Muscle of arm (tissue), 12 donors: Measurements from ENCODE around the gene SMYD2. TPM values are rescaled to one million over a fixed set of nuclear protein-coding genes. Genes with fewer than 3 reads are reported as not detected.

Source experiments
- DNase-seq: peaks from one replicate; pipeline ENCODE4 v3.0.0-alpha.2; 2013
- polyA plus RNA-seq, 12 donors: library from polyadenylated mRNA; unstranded; fragments of 120-200 nt; gene quantifications; one replicate each; pipeline ENCODE4 v1.2.1, GENCODE V29; 2013; ENCODE audit not compliant: insufficient read length in 12 of 12

The SMYD2 gene
- polyA plus RNA-seq, 12 donors: 64.3 to 124 (median 84.2) TPM; not detected in 1

- DNase-seq: no peak
These were observed 16.1 kb downstream of the SMYD2 start for GRCh38 chr1:214296860-214297745.

GRCh38 chr1:214300149-214300780, 19.3 kb downstream of the SMYD2 start:
- no peak for DNase-seq

DNA sequence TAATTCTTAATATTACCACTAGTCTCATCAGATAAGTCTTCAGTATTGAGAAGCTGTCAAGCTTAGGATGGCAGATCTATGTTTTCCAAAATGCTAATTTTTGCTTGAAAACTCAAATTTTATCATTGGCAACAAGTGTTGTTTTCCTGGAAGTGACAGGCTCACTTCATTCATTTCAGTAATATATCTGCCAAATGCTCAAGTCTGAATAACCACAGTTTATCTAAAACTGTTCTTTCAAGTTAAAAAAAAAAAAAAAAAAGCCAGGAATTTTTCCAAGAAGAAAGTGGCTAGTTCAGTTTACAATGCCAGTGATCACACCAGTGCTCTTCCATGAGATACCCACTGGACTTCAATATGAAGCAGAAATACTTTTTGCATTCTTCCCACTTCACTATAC, 20.6 kb downstream of the SMYD2 start:
- no peak for DNase-seq

GRCh38 chr1:214303141-214303930, 22.4 kb downstream of the SMYD2 start:
- no peak for DNase-seq

GRCh38 chr1:214305164-214305751, 24.3 kb downstream of the SMYD2 start:
- no peak for DNase-seq

DNA sequence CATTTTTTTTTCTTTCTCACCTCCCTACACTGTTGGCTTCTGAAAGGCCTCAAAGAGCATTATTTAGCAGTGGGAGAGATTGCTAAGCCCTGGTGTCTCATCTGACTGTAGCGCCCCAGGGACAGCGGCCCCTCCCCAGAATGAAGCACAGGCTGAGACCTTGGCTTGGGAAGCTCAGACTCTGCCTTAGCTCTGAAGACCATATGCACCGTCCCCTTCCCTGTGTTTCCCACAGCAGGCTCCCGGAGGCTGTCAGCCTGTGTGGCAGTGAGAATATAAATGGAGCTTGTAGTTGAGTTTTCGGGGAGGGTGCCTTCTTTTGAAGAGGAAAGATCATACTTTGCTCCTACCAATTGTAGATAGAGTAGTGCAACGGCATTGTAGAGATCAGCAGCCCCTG, 25.3 kb downstream of the SMYD2 start:
- no peak for DNase-seq

DNA sequence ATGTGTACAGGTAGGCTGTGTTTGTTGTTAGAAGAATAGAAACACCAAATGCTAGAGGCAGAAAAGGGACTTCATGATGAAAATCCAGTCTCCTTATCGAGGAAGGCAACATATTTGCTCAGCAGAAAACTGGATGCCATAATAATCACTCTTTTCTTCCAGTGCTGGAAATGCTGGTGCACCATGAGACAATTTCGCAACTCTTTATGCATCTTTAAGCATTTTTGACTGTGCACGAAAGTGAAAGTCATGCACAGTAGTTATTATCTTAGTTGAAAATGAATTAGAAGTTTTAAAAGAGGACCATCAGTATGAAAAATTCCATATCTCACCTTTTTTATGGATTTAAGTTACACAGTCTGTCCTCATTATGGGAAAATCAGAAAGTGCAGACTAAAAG, 29.1 kb downstream of the SMYD2 start:
- DNase-seq: no peak

GRCh38 chr1:214310777-214311690, 30.1 kb downstream of the SMYD2 start:
- no peak for DNase-seq

DNA sequence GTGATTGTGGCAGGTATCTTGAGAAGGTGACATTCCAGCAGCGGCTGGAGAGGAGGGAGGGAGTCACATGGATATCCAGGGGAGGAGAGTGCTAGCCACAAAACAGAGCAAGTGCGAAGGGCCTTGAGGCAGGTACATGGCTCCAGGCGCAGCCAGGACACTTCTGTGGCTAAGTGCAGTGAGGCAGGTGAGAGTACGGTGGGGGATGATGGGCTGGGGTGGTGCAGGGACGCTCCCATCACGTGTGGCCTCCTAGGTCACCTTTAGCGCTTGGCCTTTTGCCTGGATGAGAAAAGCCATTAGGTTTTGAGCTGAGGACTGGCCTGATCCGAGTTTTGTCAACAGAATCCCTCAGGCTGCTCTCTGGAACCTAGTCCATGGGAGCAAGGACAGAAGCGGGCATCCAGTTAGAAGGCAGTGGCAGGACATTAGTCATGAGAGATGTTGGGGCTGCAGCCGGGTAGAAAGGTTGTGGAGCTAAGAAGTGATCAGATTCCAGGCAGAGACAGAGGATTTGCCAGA, 31.6 kb downstream of the SMYD2 start:
- DNase-seq: no peak

GRCh38 chr1:214314178-214314843, 33.4 kb downstream of the SMYD2 start:
- DNase-seq: no peak

- no peak for DNase-seq
These were observed 35.6 kb downstream of the SMYD2 start for GRCh38 chr1:214316593-214316992.

- DNase-seq: no peak
These were observed 36.3 kb downstream of the SMYD2 start for GRCh38 chr1:214317300-214317699.

DNA sequence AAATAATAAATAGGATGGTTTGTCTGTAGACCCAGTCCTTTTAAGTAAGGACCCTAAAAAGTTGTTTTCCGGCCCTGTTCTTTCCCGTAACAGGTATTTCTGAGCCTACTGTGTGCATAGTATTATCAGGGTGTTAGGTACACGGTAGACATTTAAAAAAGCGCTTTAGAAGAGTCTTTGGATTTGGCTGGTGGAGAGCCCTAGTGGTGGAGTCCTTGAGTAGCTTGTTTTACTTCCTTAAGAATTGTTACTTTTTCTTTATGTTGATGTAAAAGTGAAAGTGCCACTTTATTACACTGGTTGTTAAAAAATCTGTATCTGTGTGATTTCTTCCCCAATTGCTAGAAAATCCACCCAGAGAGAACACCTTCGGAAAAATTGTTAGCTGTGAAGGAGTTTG, 36.8 kb downstream of the SMYD2 start:
- DNase-seq: no peak

DNA sequence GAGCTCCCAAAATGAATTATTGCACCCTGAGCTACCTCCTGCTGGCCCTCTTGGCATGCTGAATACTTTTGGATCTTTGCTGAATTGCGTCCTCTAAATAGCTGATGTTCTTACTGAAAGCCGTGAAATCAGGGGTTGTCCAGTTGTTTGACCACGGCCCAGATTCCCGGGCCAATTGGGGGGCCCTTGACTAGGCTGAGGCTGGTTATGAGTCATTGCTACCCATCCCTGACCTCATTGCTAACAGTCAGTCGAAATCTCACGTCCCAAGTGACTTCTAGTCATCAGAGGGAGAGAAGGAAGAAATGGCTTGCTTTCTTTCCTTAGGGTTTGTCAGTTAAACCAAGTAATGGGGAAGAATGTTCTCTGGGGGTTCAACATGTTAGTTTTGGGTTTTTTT, 37.4 kb downstream of the SMYD2 start:
- DNase-seq: no peak

- DNase-seq: no peak
These were observed 38.2 kb downstream of the SMYD2 start for GRCh38 chr1:214318956-214319736.

GRCh38 chr1:214319938-214320337, 39.0 kb downstream of the SMYD2 start:
- no peak for DNase-seq

- DNase-seq: no peak
These were observed 40.9 kb downstream of the SMYD2 start for GRCh38 chr1:214321705-214322453.
